ENCODE measurements around the gene GAL3ST3.
"Not testable (repeated sequence)": the region's sequence is repeated elsewhere in the genome, so short reads cannot be mapped to it uniquely, and the experiment has no call there.

GAL3ST3 gene, protein sequence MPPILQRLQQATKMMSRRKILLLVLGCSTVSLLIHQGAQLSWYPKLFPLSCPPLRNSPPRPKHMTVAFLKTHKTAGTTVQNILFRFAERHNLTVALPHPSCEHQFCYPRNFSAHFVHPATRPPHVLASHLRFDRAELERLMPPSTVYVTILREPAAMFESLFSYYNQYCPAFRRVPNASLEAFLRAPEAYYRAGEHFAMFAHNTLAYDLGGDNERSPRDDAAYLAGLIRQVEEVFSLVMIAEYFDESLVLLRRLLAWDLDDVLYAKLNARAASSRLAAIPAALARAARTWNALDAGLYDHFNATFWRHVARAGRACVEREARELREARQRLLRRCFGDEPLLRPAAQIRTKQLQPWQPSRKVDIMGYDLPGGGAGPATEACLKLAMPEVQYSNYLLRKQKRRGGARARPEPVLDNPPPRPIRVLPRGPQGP

DNA sequence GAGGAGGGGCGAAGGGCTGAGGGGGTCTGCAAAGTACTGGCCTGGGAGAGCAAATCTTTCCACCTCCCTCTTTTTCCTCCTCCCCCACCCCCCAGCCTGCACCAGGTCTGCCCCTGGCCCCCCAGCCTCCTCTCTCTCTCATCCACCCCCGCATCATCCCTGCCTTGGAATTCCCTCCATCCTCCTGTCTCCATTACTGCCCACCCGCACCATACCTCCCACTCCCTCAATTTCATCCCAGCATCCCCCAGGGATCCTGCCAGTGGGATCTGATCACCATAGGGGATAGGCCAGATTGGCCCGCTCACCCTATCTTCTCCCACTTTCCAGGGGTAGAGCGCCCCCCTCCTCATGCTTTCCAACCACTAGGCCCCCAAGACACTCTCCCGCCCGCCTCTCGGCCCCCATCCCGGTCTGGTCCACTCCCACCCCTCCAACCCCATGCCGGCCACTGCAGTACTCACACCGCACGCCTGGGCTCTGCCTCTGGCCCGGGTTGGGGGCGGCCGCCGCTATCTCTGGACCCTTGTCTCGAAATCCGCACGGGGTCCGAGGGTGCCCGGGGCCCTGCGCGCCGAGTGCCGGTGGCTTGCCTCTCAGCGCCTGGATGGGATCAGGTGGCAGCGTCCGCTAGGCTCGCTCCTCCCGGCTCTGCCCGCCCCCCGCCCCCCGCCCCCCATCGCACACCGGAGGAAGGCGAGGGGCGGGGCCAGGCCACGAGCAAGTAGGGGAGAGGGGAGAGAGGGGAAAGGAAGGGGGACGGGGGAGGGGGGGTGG, at the start of gene GAL3ST3:
GAL3ST3 (minus strand) TSS at position 615 of the 777 bp plus-strand sequence. CDS start 3,746 bp downstream, outside the sequence.
- no peak within 1 kb of the TSS for H3K4me3 ChIP-seq (ENCODE audit: low read length in 2 of 2)
- no peak within 1 kb of the TSS for H3K27ac ChIP-seq (ENCODE audit: low read length)

DNA sequence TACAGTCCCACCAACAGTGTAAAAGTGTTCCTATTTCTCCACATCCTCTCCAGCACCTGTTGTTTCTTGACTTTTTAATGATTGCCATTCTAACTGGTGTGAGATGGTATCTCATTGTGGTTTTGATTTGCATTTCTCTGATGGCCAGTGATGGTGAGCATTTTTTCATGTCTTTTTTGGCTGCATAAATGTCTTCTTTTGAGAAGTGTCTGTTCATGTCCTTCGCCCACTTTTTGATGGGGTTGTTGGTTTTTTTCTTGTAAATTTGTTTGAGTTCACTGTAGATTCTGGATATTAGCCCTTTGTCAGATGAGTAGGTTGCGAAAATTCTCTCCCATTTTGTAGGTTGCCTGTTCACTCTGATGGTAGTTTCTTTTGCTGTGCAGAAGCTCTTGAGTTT, 43.2 kb upstream of the GAL3ST3 start:
- H3K27ac ChIP-seq (ENCODE audit: low read length); H3K9ac ChIP-seq (ENCODE audit: low read length in 2 of 2); H3K27me3 ChIP-seq (ENCODE audit: control insufficient read depth in 1 of 2, insufficient read depth in 2 of 2, low read length in 2 of 2); H3K9me3 ChIP-seq (ENCODE audit: control insufficient read depth in 2 of 2, low read length in 2 of 2); H3K4me3 ChIP-seq (ENCODE audit: low read length in 2 of 2); H3K4me1 ChIP-seq (ENCODE audit: control insufficient read depth, insufficient read depth, low read length); H3K36me3 ChIP-seq (ENCODE audit: control insufficient read depth in 2 of 2, insufficient read depth in 2 of 2, low read length in 2 of 2): not testable (repeated sequence)

More for the DNA sequence above, at the start of gene GAL3ST3:
- H3K9ac ChIP-seq (ENCODE audit: low read length in 2 of 2): no peak within 1 kb of the TSS
- peaks cover 30% of the 10 kb centered on the region for H3K4me1 ChIP-seq (ENCODE audit: control insufficient read depth, insufficient read depth, low read length)
- no peaks in the 10 kb centered on the region for H3K9me3 ChIP-seq (ENCODE audit: control insufficient read depth in 2 of 2, low read length in 2 of 2)
- H3K36me3 ChIP-seq (ENCODE audit: control insufficient read depth in 2 of 2, insufficient read depth in 2 of 2, low read length in 2 of 2): no peaks in the 10 kb centered on the region
- peaks cover 6 to 23% of the 10 kb centered on the region in 2 donors for H3K27me3 ChIP-seq (ENCODE audit: control insufficient read depth in 1 of 2, insufficient read depth in 2 of 2, low read length in 2 of 2)

DNA sequence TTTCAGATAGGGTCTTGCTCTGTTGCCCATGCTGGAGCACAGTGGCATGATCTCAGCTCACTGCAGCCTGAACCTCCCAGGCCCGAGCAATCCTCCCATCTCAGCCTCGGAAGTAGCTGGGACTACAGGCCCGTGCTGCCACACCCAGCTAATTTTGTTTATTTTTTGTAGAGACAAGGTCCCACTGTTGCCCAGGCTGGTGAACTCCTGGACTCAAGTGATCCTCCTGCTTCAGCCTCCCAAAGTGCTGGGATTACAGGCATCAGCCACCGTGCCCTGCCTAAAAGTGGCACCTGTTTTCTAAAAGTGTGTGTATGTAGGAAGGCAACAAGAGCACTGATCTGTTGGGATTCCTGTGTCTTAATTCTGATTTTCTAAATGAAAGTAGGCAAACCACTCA, 41.3 kb upstream of the GAL3ST3 start:
- H3K27me3 ChIP-seq (ENCODE audit: control insufficient read depth in 1 of 2, insufficient read depth in 2 of 2, low read length in 2 of 2): no peaks in the 10 kb centered on the region
- H3K9me3 ChIP-seq (ENCODE audit: control insufficient read depth in 2 of 2, low read length in 2 of 2): no peaks in the 10 kb centered on the region
- H3K9ac ChIP-seq (ENCODE audit: low read length in 2 of 2): no peak overlapping the region
- no peaks in the 10 kb centered on the region for H3K36me3 ChIP-seq (ENCODE audit: control insufficient read depth in 2 of 2, insufficient read depth in 2 of 2, low read length in 2 of 2)
- H3K4me1 ChIP-seq (ENCODE audit: control insufficient read depth, insufficient read depth, low read length): no peaks in the 10 kb centered on the region
- H3K27ac ChIP-seq (ENCODE audit: low read length): no peak overlapping the region
- no peak overlapping the region for H3K4me3 ChIP-seq (ENCODE audit: low read length in 2 of 2)

DNA sequence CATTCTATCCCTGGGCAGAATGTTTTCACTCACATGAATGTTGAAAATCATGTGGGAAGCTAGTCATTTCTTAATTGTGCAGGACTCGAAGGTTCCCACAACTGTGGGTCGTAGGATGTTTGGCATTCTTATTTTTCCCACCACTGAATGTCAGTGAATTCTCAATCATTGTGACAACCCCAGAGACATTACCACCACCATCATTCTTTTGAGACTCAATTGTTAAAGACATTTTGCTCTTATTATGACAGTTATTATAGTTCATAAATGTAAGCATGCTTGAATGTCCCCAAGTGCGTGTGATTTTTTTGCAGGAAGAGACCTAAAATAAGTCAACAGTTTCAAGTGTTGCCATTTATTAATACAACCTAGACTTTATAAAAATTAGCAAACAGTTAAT, 40.1 kb upstream of the GAL3ST3 start:
- H3K36me3 ChIP-seq (ENCODE audit: control insufficient read depth in 2 of 2, insufficient read depth in 2 of 2, low read length in 2 of 2): no peaks in the 10 kb centered on the region
- no peak overlapping the region for H3K9ac ChIP-seq (ENCODE audit: low read length in 2 of 2)
- no peak overlapping the region for H3K4me3 ChIP-seq (ENCODE audit: low read length in 2 of 2)
- no peaks in the 10 kb centered on the region for H3K4me1 ChIP-seq (ENCODE audit: control insufficient read depth, insufficient read depth, low read length)
- no peak overlapping the region for H3K27ac ChIP-seq (ENCODE audit: low read length)
- H3K9me3 ChIP-seq (ENCODE audit: control insufficient read depth in 2 of 2, low read length in 2 of 2): no peaks in the 10 kb centered on the region
- no peaks in the 10 kb centered on the region for H3K27me3 ChIP-seq (ENCODE audit: control insufficient read depth in 1 of 2, insufficient read depth in 2 of 2, low read length in 2 of 2)

DNA sequence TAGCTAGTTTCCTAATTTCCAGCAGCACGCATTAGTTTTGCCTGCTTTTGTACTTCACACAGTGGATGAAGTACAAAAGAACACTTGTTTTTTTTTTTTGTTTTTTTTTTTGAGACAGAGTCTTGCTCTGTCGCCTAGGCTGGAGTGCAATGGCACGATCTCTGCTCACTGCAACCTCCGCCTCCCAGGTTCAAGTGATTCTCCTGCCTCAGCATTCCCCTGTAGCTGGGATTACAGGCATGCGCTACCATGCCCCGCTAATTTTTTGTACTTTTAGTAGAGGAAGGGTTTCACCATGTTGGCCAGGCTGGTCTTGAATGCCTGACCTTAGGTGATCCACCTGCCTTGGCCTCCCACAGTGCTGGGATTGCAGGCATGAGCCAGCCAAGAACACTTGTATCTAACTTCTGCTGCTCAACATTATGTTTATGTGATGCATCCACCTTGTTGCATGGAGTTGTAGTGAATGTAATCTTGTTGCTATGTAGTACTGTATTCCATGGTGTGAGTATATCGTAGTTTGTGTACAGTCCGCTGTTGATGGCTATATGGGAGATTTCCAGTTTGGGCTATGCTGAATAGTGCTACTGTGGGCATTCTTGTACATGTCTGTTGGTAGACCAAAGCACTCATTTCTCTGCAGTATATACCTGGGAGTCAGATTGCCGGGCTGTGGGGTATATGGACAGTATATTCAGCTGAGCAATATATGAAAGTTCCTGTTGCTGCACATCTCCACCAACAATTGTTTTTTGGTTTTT, 38.4 kb upstream of the GAL3ST3 start:
- Histone ChIP-seq H3K27me3 (ENCODE audit: control insufficient read depth in 1 of 2, insufficient read depth in 2 of 2, low read length in 2 of 2) (no peaks in the 10 kb centered on the region), H3K4me1 (ENCODE audit: control insufficient read depth, insufficient read depth, low read length) (peaks cover 8% of the 10 kb centered on the region), H3K9ac (ENCODE audit: low read length in 2 of 2) (no peak overlapping the region), H3K36me3 (ENCODE audit: control insufficient read depth in 2 of 2, insufficient read depth in 2 of 2, low read length in 2 of 2) (no peaks in the 10 kb centered on the region), H3K9me3 (ENCODE audit: control insufficient read depth in 2 of 2, low read length in 2 of 2) (no peaks in the 10 kb centered on the region), H3K4me3 (ENCODE audit: low read length in 2 of 2) (no peak overlapping the region), H3K27ac (ENCODE audit: low read length) (no peak overlapping the region)

DNA sequence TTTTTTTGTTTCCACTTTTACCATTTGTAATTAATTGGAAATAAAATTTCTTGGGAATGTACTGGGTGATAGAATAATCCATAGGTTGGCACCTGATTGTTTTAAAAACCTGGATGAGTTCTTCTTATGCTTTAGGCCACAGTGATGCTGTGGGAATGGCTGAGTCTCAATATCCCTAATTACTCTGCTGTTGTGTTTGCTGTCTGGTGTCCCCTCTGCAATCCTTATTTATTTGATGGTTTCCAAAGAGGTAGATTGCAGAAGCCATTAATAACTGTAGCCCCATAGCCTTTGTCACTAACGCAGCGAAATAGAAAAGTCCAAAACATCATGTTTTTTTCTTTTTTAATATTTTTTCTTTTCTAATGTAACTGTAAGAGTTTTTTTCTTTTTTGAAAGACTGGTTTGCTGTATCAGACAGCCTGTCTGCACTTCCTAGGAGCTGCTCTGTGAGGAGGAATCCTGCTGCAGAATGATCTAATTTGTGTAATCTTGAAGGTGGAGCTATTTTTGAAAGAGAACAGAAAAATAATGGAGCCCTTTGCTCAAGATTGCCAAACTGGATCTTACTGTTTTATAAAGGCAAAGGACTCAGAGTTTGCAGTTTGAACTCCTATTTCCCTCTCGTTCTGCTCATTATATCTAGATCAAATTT, 36.0 kb upstream of the GAL3ST3 start:
- H3K9ac ChIP-seq (ENCODE audit: low read length in 2 of 2): no peak overlapping the region
- no peaks in the 10 kb centered on the region for H3K27me3 ChIP-seq (ENCODE audit: control insufficient read depth in 1 of 2, insufficient read depth in 2 of 2, low read length in 2 of 2)
- no peak overlapping the region for H3K4me3 ChIP-seq (ENCODE audit: low read length in 2 of 2)
- no peaks in the 10 kb centered on the region for H3K9me3 ChIP-seq (ENCODE audit: control insufficient read depth in 2 of 2, low read length in 2 of 2)
- peaks cover 21% of the 10 kb centered on the region for H3K4me1 ChIP-seq (ENCODE audit: control insufficient read depth, insufficient read depth, low read length)
- H3K27ac ChIP-seq (ENCODE audit: low read length): no peak overlapping the region
- no peaks in the 10 kb centered on the region for H3K36me3 ChIP-seq (ENCODE audit: control insufficient read depth in 2 of 2, insufficient read depth in 2 of 2, low read length in 2 of 2)

DNA sequence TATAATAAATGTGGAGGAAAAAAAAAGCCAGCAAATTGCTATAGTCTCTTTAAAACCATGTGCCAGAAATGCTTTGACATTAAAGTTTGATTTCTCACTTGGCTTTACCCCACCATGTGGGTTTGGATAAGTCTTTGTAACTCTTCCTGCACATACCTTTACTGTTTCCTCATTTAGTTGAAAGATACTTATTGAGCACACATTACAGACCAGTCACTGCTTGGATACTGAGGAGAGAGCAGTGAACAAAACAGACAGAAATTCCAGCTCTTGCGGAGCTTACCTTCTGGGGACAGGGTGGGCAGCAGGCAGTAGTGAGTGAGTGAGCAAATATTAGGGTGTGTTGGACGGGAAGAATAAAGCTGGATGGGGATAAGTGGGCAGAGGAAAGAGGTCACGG, 34.8 kb upstream of the GAL3ST3 start:
- Histone ChIP-seq H3K4me3 (ENCODE audit: low read length in 2 of 2) (no peak overlapping the region), H3K27me3 (ENCODE audit: control insufficient read depth in 1 of 2, insufficient read depth in 2 of 2, low read length in 2 of 2) (no peaks in the 10 kb centered on the region), H3K4me1 (ENCODE audit: control insufficient read depth, insufficient read depth, low read length) (peaks cover 21% of the 10 kb centered on the region), H3K9ac (ENCODE audit: low read length in 2 of 2) (no peak overlapping the region), H3K36me3 (ENCODE audit: control insufficient read depth in 2 of 2, insufficient read depth in 2 of 2, low read length in 2 of 2) (no peaks in the 10 kb centered on the region), H3K9me3 (ENCODE audit: control insufficient read depth in 2 of 2, low read length in 2 of 2) (no peaks in the 10 kb centered on the region), H3K27ac (ENCODE audit: low read length) (no peak overlapping the region)

DNA sequence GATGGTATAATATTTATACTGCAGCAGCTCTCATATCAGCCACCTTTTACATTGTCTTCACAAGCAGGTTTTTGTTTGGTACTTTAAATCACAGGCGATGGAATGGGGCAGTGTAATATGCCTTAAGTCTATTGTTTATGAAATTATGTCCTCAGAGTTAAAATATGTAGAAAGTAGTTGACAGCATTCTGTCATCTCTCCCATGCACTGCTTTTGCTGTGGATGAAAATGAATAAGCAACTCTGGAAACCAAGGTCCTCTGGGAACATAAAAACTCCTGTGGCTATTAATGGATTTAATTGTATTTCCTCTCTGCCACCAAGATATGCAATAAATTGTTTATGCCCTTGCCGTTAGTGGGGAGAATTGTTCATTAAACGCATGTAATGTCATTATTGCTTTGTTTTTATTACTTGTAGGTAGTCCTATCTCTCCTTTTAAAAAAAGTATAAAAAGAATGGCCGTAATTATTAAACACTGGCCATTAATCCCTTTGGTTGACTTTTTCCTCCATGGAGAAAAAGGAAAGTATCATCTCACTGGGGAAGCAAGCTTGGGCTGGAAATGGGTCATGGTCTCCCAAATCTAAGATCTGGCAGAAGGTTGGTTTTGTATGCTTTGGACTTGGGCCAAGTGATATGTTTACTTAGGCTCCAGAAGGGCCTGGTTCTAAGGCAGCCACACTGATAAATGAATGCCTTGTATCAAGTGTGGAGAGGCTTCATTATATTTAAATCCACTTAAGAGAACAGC, 34.2 kb upstream of the GAL3ST3 start:
- Histone ChIP-seq H3K9ac (ENCODE audit: low read length in 2 of 2) (no peak overlapping the region), H3K27ac (ENCODE audit: low read length) (no peak overlapping the region), H3K4me3 (ENCODE audit: low read length in 2 of 2) (no peak overlapping the region), H3K36me3 (ENCODE audit: control insufficient read depth in 2 of 2, insufficient read depth in 2 of 2, low read length in 2 of 2) (no peaks in the 10 kb centered on the region), H3K4me1 (ENCODE audit: control insufficient read depth, insufficient read depth, low read length) (peaks cover 21% of the 10 kb centered on the region), H3K9me3 (ENCODE audit: control insufficient read depth in 2 of 2, low read length in 2 of 2) (no peaks in the 10 kb centered on the region), H3K27me3 (ENCODE audit: control insufficient read depth in 1 of 2, insufficient read depth in 2 of 2, low read length in 2 of 2) (no peaks in the 10 kb centered on the region)

DNA sequence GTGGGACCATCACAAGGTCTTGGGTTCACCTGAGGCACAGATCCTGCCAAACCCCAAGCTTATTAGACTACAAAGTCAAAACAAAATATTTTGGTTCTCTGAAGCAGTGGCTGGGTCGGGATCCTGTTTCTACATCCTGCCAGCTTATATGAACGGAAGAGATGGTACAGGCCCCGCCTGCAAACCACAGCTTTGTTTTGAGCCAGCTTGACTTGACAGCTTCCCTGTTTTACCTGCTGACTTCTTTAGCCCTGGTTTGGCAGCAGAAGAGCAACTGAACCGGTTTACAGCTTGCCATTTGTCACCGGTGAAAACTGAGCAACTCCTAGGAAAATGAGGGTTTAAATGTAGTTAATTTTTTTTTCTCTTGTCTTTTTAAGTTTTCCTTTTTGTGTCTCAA, 32.5 kb upstream of the GAL3ST3 start:
- no peak overlapping the region for H3K4me3 ChIP-seq (ENCODE audit: low read length in 2 of 2)

More for the DNA sequence above, 32.5 kb upstream of the GAL3ST3 start:
- H3K36me3 ChIP-seq (ENCODE audit: control insufficient read depth in 2 of 2, insufficient read depth in 2 of 2, low read length in 2 of 2): peaks cover 0 to 2% of the 10 kb centered on the region in 2 donors
- H3K27me3 ChIP-seq (ENCODE audit: control insufficient read depth in 1 of 2, insufficient read depth in 2 of 2, low read length in 2 of 2): no peaks in the 10 kb centered on the region
- no peaks in the 10 kb centered on the region for H3K9me3 ChIP-seq (ENCODE audit: control insufficient read depth in 2 of 2, low read length in 2 of 2)
- H3K27ac ChIP-seq (ENCODE audit: low read length): no peak overlapping the region
- peaks cover 21% of the 10 kb centered on the region for H3K4me1 ChIP-seq (ENCODE audit: control insufficient read depth, insufficient read depth, low read length)
- H3K9ac ChIP-seq (ENCODE audit: low read length in 2 of 2): no peak overlapping the region

Data from stomach smooth muscle (tissue), 2 donors.